ENCODE data around the gene RTP4. TPM values are rescaled to one million over a fixed set of nuclear protein-coding genes. Genes with fewer than 3 reads are reported as not detected.

The RTP4 gene
- total and polyA plus RNA-seq, 9 of the 15 experiments (the other 6 are each of a cell fraction or from before 2014, with no cell fraction given) = 0.06 to 0.17 TPM; not detected in 7

DNA sequence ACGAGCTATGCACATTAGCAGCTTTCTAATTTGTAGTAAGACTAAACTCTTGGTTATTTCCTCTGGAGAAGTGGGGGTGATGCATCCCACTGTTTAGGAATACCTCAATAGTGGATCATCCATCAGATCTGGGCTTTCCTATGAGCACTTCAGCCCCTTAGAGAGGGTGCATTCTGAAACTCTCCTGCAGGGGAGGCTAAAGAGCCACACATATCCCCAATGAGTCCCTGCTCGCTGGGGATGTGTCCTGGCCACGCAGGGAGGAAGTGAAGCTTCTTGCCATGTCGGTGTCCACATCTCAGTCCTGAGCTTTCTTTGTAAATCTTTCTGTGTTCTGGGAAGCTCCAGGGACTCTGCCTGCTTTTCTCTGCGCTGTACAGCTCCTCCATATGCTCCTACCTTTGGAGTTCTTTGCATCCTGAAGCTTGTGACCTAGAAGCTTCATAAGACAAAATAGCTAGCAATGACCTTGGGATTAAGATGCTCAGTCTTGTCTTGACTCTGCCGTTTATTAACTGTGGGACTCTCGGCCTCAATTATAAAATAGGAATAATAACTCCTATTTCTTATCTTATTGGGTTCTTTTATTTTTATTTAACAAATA is 48.4 kb upstream of the RTP4 start (continued):
- no peak for TF ChIP-seq IRF1 (CRISPR knock-in tag; IDR thresholded peaks at IDR 0.05; ENCODE audit: borderline replicate concordance)
- no peak for TF ChIP-seq ERF (CRISPR knock-in tag; IDR thresholded peaks at IDR 0.05)
- TF ChIP-seq, protein P1, sequence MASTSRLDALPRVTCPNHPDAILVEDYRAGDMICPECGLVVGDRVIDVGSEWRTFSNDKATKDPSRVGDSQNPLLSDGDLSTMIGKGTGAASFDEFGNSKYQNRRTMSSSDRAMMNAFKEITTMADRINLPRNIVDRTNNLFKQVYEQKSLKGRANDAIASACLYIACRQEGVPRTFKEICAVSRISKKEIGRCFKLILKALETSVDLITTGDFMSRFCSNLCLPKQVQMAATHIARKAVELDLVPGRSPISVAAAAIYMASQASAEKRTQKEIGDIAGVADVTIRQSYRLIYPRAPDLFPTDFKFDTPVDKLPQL (IDR thresholded peaks at IDR 0.05; ENCODE audit: extremely low read depth, insufficient read length) = no peak
- peak; percentile 38; the same call in 1 of the 2 replicates for TF ChIP-seq KLF16 (IDR thresholded peaks at IDR 0.05)
- TF ChIP-seq TBL1XR1 (IDR thresholded peaks at IDR 0.05; ENCODE audit: low read length in 2 of 2) = no peak
- TF ChIP-seq ELF1 (tag; IDR thresholded peaks at IDR 0.05) = no peak
- no peak for TF ChIP-seq HCFC1 (IDR thresholded peaks at IDR 0.05; ENCODE audit: low read depth, low read length)
- TF ChIP-seq RAD21 (CRISPR knock-in tag; conservative IDR thresholded peaks at IDR 0.05 in 1 of 2, IDR thresholded peaks at IDR 0.05 in 1 of 2) = peak; percentile 94 to 97
- no peak for TF ChIP-seq ILK (tag; IDR thresholded peaks at IDR 0.05; ENCODE audit: borderline replicate concordance, low read depth)
- TF ChIP-seq MLLT1 (IDR thresholded peaks at IDR 0.05) = no peak
- peak in 1 of 2 experiments; percentile 49; a peak in 1 of 4 replicates for TF ChIP-seq MAZ (CRISPR knock-in tag; conservative IDR thresholded peaks at IDR 0.05 in 1 of 2, IDR thresholded peaks at IDR 0.05 in 1 of 2)
- no peak for TF ChIP-seq SMARCE1 (IDR thresholded peaks at IDR 0.05)
- peak; percentile 88 for TF ChIP-seq DEAF1 (CRISPR knock-in tag; IDR thresholded peaks at IDR 0.05)
- no peak for TF ChIP-seq CHD4 (IDR thresholded peaks at IDR 0.05; ENCODE audit: insufficient read depth, insufficient replicate concordance, low read depth, low read length, poor library complexity, severe bottlenecking)
- no peak for TF ChIP-seq RFX1 (IDR thresholded peaks at IDR 0.05)
- no peak for TF ChIP-seq ZNF830 (CRISPR knock-in tag; IDR thresholded peaks at IDR 0.05)
- no peak for TF ChIP-seq NFATC3 (IDR thresholded peaks at IDR 0.05)
- no peak for TF ChIP-seq MTA1 (IDR thresholded peaks at IDR 0.05; ENCODE audit: borderline replicate concordance)
- TF ChIP-seq CTCFL (IDR thresholded peaks at IDR 0.05; ENCODE audit: borderline replicate concordance, insufficient read depth, low read depth, low read length, poor library complexity, severe bottlenecking) = no peak
- no peak for TF ChIP-seq HSF4 (CRISPR knock-in tag; IDR thresholded peaks at IDR 0.05; ENCODE audit: borderline replicate concordance)
- TF ChIP-seq LARP7 (IDR thresholded peaks at IDR 0.05) = no peak
- TF ChIP-seq JUNB (CRISPR knock-in tag; conservative IDR thresholded peaks at IDR 0.05) = no peak
